PFSK-1 (cell line): ENCODE data around the gene PHLDA3.

Source experiments
- POLR2AphosphoS5 ChIP-seq: IDR thresholded peaks from 2 replicates; pipeline ENCODE4 v1.6.1; 2012; ENCODE audit warnings: low read depth, mild to moderate bottlenecking, control low read depth, low read length, moderate library complexity
- TAF1 ChIP-seq: IDR thresholded peaks from 2 replicates; pipeline ENCODE4 v1.6.1; 2012; ENCODE audit warnings: low read length, control low read depth, borderline replicate concordance; ENCODE audit not compliant: insufficient read depth

- TF ChIP-seq TAF1 (no peak), POLR2AphosphoS5 (no peak)
These were observed 2.5 kb downstream of the PHLDA3 start for GRCh38 chr1:201466492-201466891.
